CD8-positive, alpha-beta memory T cell (primary cell): Measurements from ENCODE around the gene BRD4. TPM values are rescaled to one million over a fixed set of nuclear protein-coding genes. Genes with fewer than 3 reads are reported as not detected.

ENCODE experiments used
- CTCF ChIA-PET: fragments of 350-600 bp; sonication (Branson Sonifier 250); formaldehyde crosslinking; loops from one replicate; lab custom pipeline; 2021; ENCODE audit warnings: antibody characterized with exemption; lab: Charles Lee
- POLR2A ChIA-PET: fragments of 350-600 bp; sonication (Branson Sonifier 250); formaldehyde crosslinking; loops from one replicate; lab custom pipeline; 2021; ENCODE audit warnings: antibody characterized with exemption; lab: Charles Lee
- DNase-seq, 5 donors: peaks; one replicate each; pipeline versions ENCODE4 v3.0.0 to v3.0.0-alpha.2; 2020 to 2022; ENCODE audit warnings: mixed read lengths in 1 of 5
- H3K27ac ChIP-seq: one replicate; pipeline ENCODE4 v1.7.0; 2013; ENCODE audit warnings: low read depth, mild to moderate bottlenecking, low read length, moderate library complexity
- H3K27me3 ChIP-seq: 2 replicates; pipeline ENCODE4 v1.7.0; 2013; ENCODE audit warnings: low read length, mild to moderate bottlenecking; ENCODE audit not compliant: insufficient read depth, poor library complexity, severe bottlenecking
- H3K36me3 ChIP-seq: 2 replicates; pipeline ENCODE4 v1.7.0; 2013; ENCODE audit warnings: mild to moderate bottlenecking, low read length, moderate library complexity; ENCODE audit not compliant: insufficient read depth
- H3K4me1 ChIP-seq: 2 replicates; pipeline ENCODE4 v1.7.0; 2013; ENCODE audit warnings: mild to moderate bottlenecking, low read length, moderate library complexity; ENCODE audit not compliant: insufficient read depth
- H3K4me3 ChIP-seq: 2 replicates; pipeline ENCODE4 v1.7.0; 2013; ENCODE audit warnings: mild to moderate bottlenecking, low read length
- H3K9me3 ChIP-seq: 2 replicates; pipeline ENCODE4 v1.7.0; 2013; ENCODE audit warnings: mild to moderate bottlenecking, low read length
- H3K27ac Mint-ChIP-seq, 8 donors: one replicate each; pipeline ENCODE4 v1.8.0; 2020 to 2021; ENCODE audit warnings: mixed read lengths in 8 of 8, mild to moderate bottlenecking in 6 of 8, inconsistent platforms in 3 of 8, moderate library complexity in 3 of 8
- H3K27me3 Mint-ChIP-seq, 2 donors: one replicate each; pipeline ENCODE4 v1.8.0; 2020 to 2021; ENCODE audit warnings: mixed read lengths in 2 of 2, mild to moderate bottlenecking in 1 of 2, moderate library complexity in 1 of 2
- H3K36me3 Mint-ChIP-seq, 3 donors: one replicate each; pipeline ENCODE4 v1.8.0; 2020 to 2021; ENCODE audit warnings: mixed read lengths in 3 of 3, inconsistent platforms in 1 of 3, mild to moderate bottlenecking in 1 of 3
- H3K4me1 Mint-ChIP-seq, 3 donors: one replicate each; pipeline ENCODE4 v1.8.0; 2020 to 2021; ENCODE audit warnings: mixed read lengths in 3 of 3, inconsistent platforms in 1 of 3, mild to moderate bottlenecking in 1 of 3
- H3K4me3 Mint-ChIP-seq, 7 donors: one replicate each; pipeline ENCODE4 v1.8.0; 2020 to 2021; ENCODE audit warnings: mixed read lengths in 7 of 7, mild to moderate bottlenecking in 6 of 7, moderate library complexity in 4 of 7, inconsistent platforms in 2 of 7
- H3K9me3 Mint-ChIP-seq, 5 donors: one replicate each; pipeline ENCODE4 v1.8.0; 2020 to 2022; ENCODE audit warnings: mixed read lengths in 5 of 5, mild to moderate bottlenecking in 3 of 5, moderate library complexity in 2 of 5, inconsistent platforms in 1 of 5
- polyA plus RNA-seq: library from polyadenylated mRNA; unstranded; fragments of 300-500 nt; fragmentation: Illumina TruSeq; gene quantifications from one replicate; pipeline ENCODE4 v1.2.3, GENCODE V29; 2021
- total RNA-seq, 2 experiments: library from RNA; stranded (reverse); gene quantifications; one replicate each; pipeline ENCODE4 v1.2.3, GENCODE V29; 2021

BRD4 gene
- total and polyA plus RNA-seq, 3 experiments from 2014 or later: 35.3 to 109 (median 101) TPM

- H3K9me3 Mint-ChIP-seq: no peaks in the 10 kb centered on the region
- H3K4me1 Mint-ChIP-seq: peaks cover 0 to 5% (median 5%) of the 10 kb centered on the region in 3 donors
- Histone ChIP-seq H3K27me3 (no peaks in the 10 kb centered on the region), H3K9me3 (no peaks in the 10 kb centered on the region), H3K4me3 (no peak overlapping the region), H3K36me3 (peaks cover 61% of the 10 kb centered on the region), H3K27ac (no peak overlapping the region), H3K4me1 (no peaks in the 10 kb centered on the region)
- peaks cover 6 to 89% (median 8%) of the 10 kb centered on the region in 3 donors for H3K36me3 Mint-ChIP-seq
- H3K27ac Mint-ChIP-seq: peak overlapping the region in 2 of 8 donors; percentile 33 to 46
- H3K4me3 Mint-ChIP-seq: no peak overlapping the region
- H3K27me3 Mint-ChIP-seq: peaks cover 0 to 2% of the 10 kb centered on the region in 2 donors
- POLR2A ChIA-PET: no interaction called here
- CTCF ChIA-PET: no interaction called here
- DNase-seq: no peak
These were observed 85.0 kb downstream of the BRD4 start for GRCh38 chr19:15247107-15248014.

GRCh38 chr19:15246198-15246481, 86.2 kb downstream of the BRD4 start:
- no peak overlapping the region for H3K27ac ChIP-seq
- no peaks in the 10 kb centered on the region for H3K9me3 ChIP-seq
- H3K36me3 ChIP-seq: peaks cover 60% of the 10 kb centered on the region
- POLR2A ChIA-PET: no interaction called here
- Mint-ChIP-seq H3K27me3 (peaks cover 0 to 2% of the 10 kb centered on the region in 2 donors), H3K36me3 (peaks cover 5 to 89% (median 6%) of the 10 kb centered on the region in 3 donors), H3K4me3 (no peak overlapping the region), H3K9me3 (no peaks in the 10 kb centered on the region), H3K4me1 (no peaks in the 10 kb centered on the region), H3K27ac (peak overlapping the region in 2 of 8 donors; percentile 24 to 50)
- H3K4me3 ChIP-seq: no peak overlapping the region
- no peak for DNase-seq
- no peaks in the 10 kb centered on the region for H3K4me1 ChIP-seq
- CTCF ChIA-PET: no interaction called here
- no peaks in the 10 kb centered on the region for H3K27me3 ChIP-seq

GRCh38 chr19:15245370-15246197, 86.8 kb downstream of the BRD4 start:
- no peaks in the 10 kb centered on the region for H3K9me3 Mint-ChIP-seq

GRCh38 chr19:15244808-15245207, 87.5 kb downstream of the BRD4 start:
- H3K4me1 ChIP-seq: no peaks in the 10 kb centered on the region
- no peaks in the 10 kb centered on the region for H3K4me1 Mint-ChIP-seq
- CTCF ChIA-PET: no interaction called here
- DNase-seq: no peak
- no peak overlapping the region for H3K27ac Mint-ChIP-seq
- H3K9me3 Mint-ChIP-seq: no peaks in the 10 kb centered on the region
- H3K27me3 Mint-ChIP-seq: peaks cover 0 to 2% of the 10 kb centered on the region in 2 donors
- no peaks in the 10 kb centered on the region for H3K9me3 ChIP-seq
- H3K36me3 Mint-ChIP-seq: peaks cover 5 to 86% (median 6%) of the 10 kb centered on the region in 3 donors
- POLR2A ChIA-PET: no interaction called here
- H3K4me3 Mint-ChIP-seq: no peak overlapping the region
- H3K4me3 ChIP-seq: no peak overlapping the region
- H3K36me3 ChIP-seq: peaks cover 57% of the 10 kb centered on the region
- H3K27ac ChIP-seq: no peak overlapping the region
- H3K27me3 ChIP-seq: no peaks in the 10 kb centered on the region

More at GRCh38 chr19:15245370-15246197, 86.8 kb downstream of the BRD4 start:
- no peak for DNase-seq
- ChIA-PET POLR2A (no interaction called here), CTCF (no interaction called here)
- Histone ChIP-seq H3K4me1 (no peaks in the 10 kb centered on the region), H3K36me3 (peaks cover 56% of the 10 kb centered on the region), H3K27ac (no peak overlapping the region), H3K4me3 (no peak overlapping the region), H3K9me3 (no peaks in the 10 kb centered on the region), H3K27me3 (no peaks in the 10 kb centered on the region)
- Mint-ChIP-seq H3K4me1 (no peaks in the 10 kb centered on the region), H3K27me3 (peaks cover 0 to 2% of the 10 kb centered on the region in 2 donors), H3K36me3 (peaks cover 5 to 88% (median 6%) of the 10 kb centered on the region in 3 donors), H3K4me3 (no peak overlapping the region), H3K27ac (peak overlapping the region in 2 of 8 donors; percentile 24 to 50)

GRCh38 chr19:15244106-15244803, 88.1 kb downstream of the BRD4 start:
- Histone ChIP-seq H3K4me1 (no peaks in the 10 kb centered on the region), H3K9me3 (no peaks in the 10 kb centered on the region), H3K36me3 (peaks cover 57% of the 10 kb centered on the region), H3K27ac (no peak overlapping the region), H3K4me3 (no peak overlapping the region), H3K27me3 (no peaks in the 10 kb centered on the region)
- Mint-ChIP-seq H3K9me3 (no peaks in the 10 kb centered on the region), H3K27me3 (peaks cover 0 to 2% of the 10 kb centered on the region in 2 donors), H3K27ac (no peak overlapping the region), H3K36me3 (peaks cover 5 to 85% (median 6%) of the 10 kb centered on the region in 3 donors), H3K4me3 (no peak overlapping the region), H3K4me1 (no peaks in the 10 kb centered on the region)
- POLR2A ChIA-PET: no interaction called here
- DNase-seq: no peak
- CTCF ChIA-PET: no interaction called here

- no peak overlapping the region for H3K4me3 Mint-ChIP-seq
- H3K4me3 ChIP-seq: no peak overlapping the region
- H3K27ac ChIP-seq: no peak overlapping the region
- DNase-seq: no peak
- no peaks in the 10 kb centered on the region for H3K27me3 ChIP-seq
- H3K36me3 Mint-ChIP-seq: peaks cover 5 to 85% (median 6%) of the 10 kb centered on the region in 3 donors
- peaks cover 0 to 2% of the 10 kb centered on the region in 2 donors for H3K27me3 Mint-ChIP-seq
- no peaks in the 10 kb centered on the region for H3K4me1 ChIP-seq
- ChIA-PET POLR2A (no interaction called here), CTCF (no interaction called here)
- H3K27ac Mint-ChIP-seq: no peak overlapping the region
- peaks cover 52% of the 10 kb centered on the region for H3K36me3 ChIP-seq
- no peaks in the 10 kb centered on the region for H3K4me1 Mint-ChIP-seq
- H3K9me3 ChIP-seq: no peaks in the 10 kb centered on the region
- no peaks in the 10 kb centered on the region for H3K9me3 Mint-ChIP-seq
These were observed 88.9 kb downstream of the BRD4 start for GRCh38 chr19:15243236-15243957.

- no peak for DNase-seq
- H3K36me3 ChIP-seq: peaks cover 45% of the 10 kb centered on the region
- Mint-ChIP-seq H3K27ac (peak overlapping the region in 1 of 8 donors; percentile 50), H3K36me3 (peaks cover 9 to 85% (median 13%) of the 10 kb centered on the region in 3 donors), H3K9me3 (no peaks in the 10 kb centered on the region), H3K27me3 (peaks cover 0 to 2% of the 10 kb centered on the region in 2 donors), H3K4me3 (no peak overlapping the region), H3K4me1 (no peaks in the 10 kb centered on the region)
- no peaks in the 10 kb centered on the region for H3K9me3 ChIP-seq
- POLR2A ChIA-PET: no interaction called here
- no peaks in the 10 kb centered on the region for H3K27me3 ChIP-seq
- H3K4me3 ChIP-seq: no peak overlapping the region
- CTCF ChIA-PET: no interaction called here
- H3K4me1 ChIP-seq: no peaks in the 10 kb centered on the region
- H3K27ac ChIP-seq: no peak overlapping the region
These were observed 91.0 kb downstream of the BRD4 start for GRCh38 chr19:15241259-15241910.
